GM23338 (cell line): ENCODE measurements around the gene FGD4.

Experiments used
- CREB1 ChIP-seq: fragments of 250-450 bp; sonication (Bioruptor Pico); IDR thresholded peaks from 2 replicates; pipeline ENCODE4 v1.5.0; 2020; ENCODE audit warnings: low read depth, mild to moderate bottlenecking, moderate library complexity
- CTCF ChIP-seq, 2 experiments: fragments of 200-600 bp in 1 of 2; sonication (generic) in 1 of 2; conservative IDR thresholded peaks; 2 replicates each; pipeline versions ENCODE4 v1.5.1 to v1.6.1; 2016 to 2017; ENCODE audit warnings: antibody characterized with exemption in 2 of 2, low read depth in 2 of 2, mild to moderate bottlenecking in 2 of 2, moderate library complexity in 1 of 2
- EZH2 ChIP-seq: fragments of 200-600 bp; sonication (generic); IDR thresholded peaks from one replicate; pipeline ENCODE4 v1.8.0; 2017; ENCODE audit warnings: antibody characterized with exemption, mild to moderate bottlenecking, low read depth; ENCODE audit not compliant: unreplicated experiment
- EZH2phosphoT487 ChIP-seq: fragments of 200-600 bp; sonication (generic); IDR thresholded peaks from one replicate; pipeline ENCODE4 v1.8.1; 2018; ENCODE audit warnings: antibody characterized with exemption; ENCODE audit not compliant: unreplicated experiment
- JUNB ChIP-seq: IDR thresholded peaks from one replicate; pipeline ENCODE4 v1.6.1; 2016; ENCODE audit warnings: antibody characterized with exemption; ENCODE audit not compliant: unreplicated experiment
- NANOG ChIP-seq: IDR thresholded peaks from 2 replicates; pipeline ENCODE4 v1.6.1; 2016; ENCODE audit warnings: antibody characterized with exemption, borderline replicate concordance
- POLR2AphosphoS5 ChIP-seq: IDR thresholded peaks from 2 replicates; pipeline ENCODE4 v1.6.1; 2016; ENCODE audit warnings: antibody characterized with exemption, low read depth
- REST ChIP-seq: IDR thresholded peaks from one replicate; pipeline ENCODE4 v1.6.1; 2018; ENCODE audit warnings: antibody characterized with exemption; ENCODE audit not compliant: unreplicated experiment
- STAT1 ChIP-seq: IDR thresholded peaks from one replicate; pipeline ENCODE4 v1.6.1; 2016; ENCODE audit warnings: antibody characterized with exemption; ENCODE audit not compliant: unreplicated experiment
- ZNF331 ChIP-seq: fragments of 250-450 bp; sonication (Bioruptor Pico); IDR thresholded peaks from 2 replicates; pipeline ENCODE4 v1.5.0; 2020; ENCODE audit warnings: low read depth, mild to moderate bottlenecking, moderate library complexity

GRCh38 chr12:32437095-32437515 lies 37.7 kb downstream of the FGD4 start:
- TF ChIP-seq JUNB: no peak
- TF ChIP-seq CTCF (conservative IDR thresholded peaks at IDR 0.05; ENCODE audit: low read depth in 2 of 2): no peak
- no peak for TF ChIP-seq ZNF331 (CRISPR knock-in tag)
- no peak for TF ChIP-seq REST
- TF ChIP-seq NANOG: no peak
- no peak for TF ChIP-seq EZH2phosphoT487
- TF ChIP-seq STAT1: no peak
- no peak for TF ChIP-seq POLR2AphosphoS5
- no peak for TF ChIP-seq EZH2
- TF ChIP-seq CREB1: no peak
